ENCODE measurements around the gene ZNF438.
"Not testable (repeated sequence)": the region's sequence is repeated elsewhere in the genome, so short reads cannot be mapped to it uniquely, and the experiment has no call there.

Gene ZNF438

GRCh38 chr10:30805061-30805460 lies 226.6 kb downstream of the ZNF438 start:
- H3K9me3 Mint-ChIP-seq, result no peaks in the 10 kb centered on the region
- DNase-seq, result no peak
- CTCF ChIA-PET, result interaction anchor here (1.1 kb wide), 1 partner anchor 78 kb away, joined by 3 read pairs; no protein-coding TSS in a partner anchor
- no peak overlapping the region for H3K27ac Mint-ChIP-seq
- no peaks in the 10 kb centered on the region for H3K36me3 Mint-ChIP-seq
- H3K27me3 Mint-ChIP-seq, result peaks cover 8% of the 10 kb centered on the region
- H3K4me1 Mint-ChIP-seq, result peaks cover 2% of the 10 kb centered on the region
- no peak overlapping the region for H3K4me3 Mint-ChIP-seq

- CTCF ChIA-PET, result interaction anchor here (1.1 kb wide), 1 partner anchor 78 kb away, joined by 3 read pairs; no protein-coding TSS in a partner anchor
- Mint-ChIP-seq H3K36me3 (no peaks in the 10 kb centered on the region), H3K27me3 (peaks cover 11% of the 10 kb centered on the region), H3K4me1 (peaks cover 2% of the 10 kb centered on the region), H3K27ac (no peak overlapping the region), H3K4me3 (no peak overlapping the region), H3K9me3 (no peaks in the 10 kb centered on the region)
- no peak for DNase-seq
Observed at GRCh38 chr10:30804478-30805055, 227.1 kb downstream of the ZNF438 start.

- peaks cover 2% of the 10 kb centered on the region for H3K4me1 Mint-ChIP-seq
- CTCF ChIA-PET, result no interaction called here
- H3K9me3 Mint-ChIP-seq, result no peaks in the 10 kb centered on the region
- no peak overlapping the region for H3K4me3 Mint-ChIP-seq
- no peak overlapping the region for H3K27ac Mint-ChIP-seq
- no peak for DNase-seq
- peaks cover 14% of the 10 kb centered on the region for H3K27me3 Mint-ChIP-seq
- H3K36me3 Mint-ChIP-seq, result no peaks in the 10 kb centered on the region
Observed at GRCh38 chr10:30803892-30804322, 227.8 kb downstream of the ZNF438 start.

- no peak overlapping the region for H3K27ac Mint-ChIP-seq
- H3K9me3 Mint-ChIP-seq, result no peaks in the 10 kb centered on the region
- CTCF ChIA-PET, result no interaction called here
- H3K36me3 Mint-ChIP-seq, result no peaks in the 10 kb centered on the region
- no peak for DNase-seq
- H3K4me3 Mint-ChIP-seq, result no peak overlapping the region
- H3K27me3 Mint-ChIP-seq, result peaks cover 12% of the 10 kb centered on the region
- H3K4me1 Mint-ChIP-seq, result peaks cover 2% of the 10 kb centered on the region
Observed at GRCh38 chr10:30803058-30803457, 228.6 kb downstream of the ZNF438 start.

DNA sequence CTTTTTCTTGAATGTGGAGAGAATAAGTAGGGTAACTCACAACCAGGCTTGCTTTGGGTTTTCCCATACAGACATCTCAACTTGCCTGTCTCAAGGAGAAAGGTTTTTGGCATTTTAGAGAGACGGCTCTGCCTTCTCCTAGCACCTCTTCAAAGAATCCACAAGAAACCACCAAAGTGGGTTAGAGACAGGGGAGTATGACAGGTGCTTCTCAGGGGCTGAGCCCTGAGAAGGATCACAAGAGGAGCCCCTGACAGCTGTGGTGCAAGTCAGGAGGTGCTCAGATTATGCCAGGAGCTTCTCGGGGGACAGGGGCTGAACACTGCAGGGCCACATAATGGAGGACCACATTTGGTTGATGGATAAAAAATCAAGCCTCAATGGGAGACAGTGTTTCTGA lies 231.3 kb downstream of the ZNF438 start:
- Mint-ChIP-seq H3K27me3 (peaks cover 12% of the 10 kb centered on the region), H3K4me3 (no peak overlapping the region), H3K27ac (no peak overlapping the region), H3K4me1 (peaks cover 2% of the 10 kb centered on the region), H3K36me3 (no peaks in the 10 kb centered on the region), H3K9me3 (no peaks in the 10 kb centered on the region)
- DNase-seq, result no peak
- CTCF ChIA-PET, result no interaction called here

- Mint-ChIP-seq H3K4me3 (no peak overlapping the region), H3K9me3 (no peaks in the 10 kb centered on the region), H3K4me1 (no peaks in the 10 kb centered on the region), H3K36me3 (peaks cover 3% of the 10 kb centered on the region), H3K27ac (no peak overlapping the region), H3K27me3 (peaks cover 12% of the 10 kb centered on the region)
- CTCF ChIA-PET, result interaction anchor here (0.5 kb wide), 1 partner anchor 772 kb away, joined by 3 read pairs; no protein-coding TSS in a partner anchor
- no peak for DNase-seq
Observed at GRCh38 chr10:30798646-30799185, 232.9 kb downstream of the ZNF438 start.

DNA sequence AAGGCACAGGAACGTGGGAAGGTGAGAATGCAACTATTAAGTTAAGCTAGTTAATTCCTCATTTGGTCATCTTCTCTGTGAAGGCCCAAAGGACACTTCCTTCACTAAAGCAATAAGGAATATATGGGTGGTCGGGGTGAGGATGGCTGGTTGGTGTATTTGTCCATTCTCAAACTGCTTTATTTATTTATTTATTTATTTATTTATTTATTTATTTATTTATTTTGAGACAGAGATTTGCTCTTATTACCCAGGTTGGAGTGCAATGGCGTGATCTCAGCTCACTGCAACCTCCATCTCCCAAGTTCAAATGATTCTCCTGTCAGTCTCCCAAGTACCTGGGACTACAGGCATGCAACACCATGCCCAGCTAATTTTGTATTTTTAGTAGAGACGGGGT lies 236.6 kb downstream of the ZNF438 start:
- not testable (repeated sequence) for H3K4me3 Mint-ChIP-seq, DNase-seq, H3K27ac Mint-ChIP-seq, H3K27me3 Mint-ChIP-seq, H3K36me3 Mint-ChIP-seq, H3K9me3 Mint-ChIP-seq
- H3K4me1 Mint-ChIP-seq, result peaks cover 26% of the 10 kb centered on the region
- CTCF ChIA-PET, result interaction anchor here (0.7 kb wide), 1 partner anchor 9 kb away, joined by 3 read pairs; no protein-coding TSS in a partner anchor

Data from activated naive CD4-positive, alpha-beta T cell treated with anti-CD3 and anti-CD28 coated beads, Interleukin-2, amount 10 ng/mL, durations not matched to agents 7 days and 5 days (primary cell).